Measurements from ENCODE around the gene GNAL.

Gene GNAL

DNA sequence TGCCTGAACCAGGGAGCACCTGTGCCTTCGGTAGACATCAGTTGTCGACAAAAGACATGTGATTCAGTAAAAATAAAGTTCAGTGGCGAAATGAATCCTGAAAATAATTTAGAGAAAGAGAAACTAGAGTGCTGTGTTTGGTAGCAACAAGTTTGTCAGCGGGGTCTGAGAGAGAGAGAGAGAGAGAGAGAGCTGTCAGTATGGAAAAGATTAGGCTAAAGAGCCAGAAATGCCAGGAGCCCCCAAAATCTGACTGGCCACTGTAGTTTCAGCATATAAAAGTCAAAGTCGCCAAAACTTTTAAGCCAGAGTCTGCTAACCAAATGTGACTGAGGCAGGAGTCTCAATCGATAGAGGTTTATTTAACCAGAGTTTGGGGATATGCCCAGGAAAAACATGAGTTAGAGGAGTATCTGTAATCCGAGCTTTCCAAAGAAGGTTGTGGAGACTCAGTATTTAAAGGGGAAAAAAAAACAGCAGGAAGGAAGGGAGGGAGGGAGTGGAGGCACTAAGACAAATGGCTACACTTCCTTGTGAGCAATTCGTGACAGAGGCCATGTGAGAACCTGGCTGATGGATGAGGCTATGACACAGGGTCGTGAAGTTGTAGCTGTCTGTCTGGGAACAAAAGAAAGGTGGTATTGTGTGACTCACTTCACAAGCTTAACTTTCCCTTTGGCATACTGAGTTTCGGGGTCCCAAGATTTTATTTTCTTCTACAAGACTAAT lies 20.5 kb upstream of the GNAL start:
- H3K4me3 ChIP-seq (replicated peaks; ENCODE audit: low read depth, low read length), result no peak overlapping the region
- TF ChIP-seq, protein P1, sequence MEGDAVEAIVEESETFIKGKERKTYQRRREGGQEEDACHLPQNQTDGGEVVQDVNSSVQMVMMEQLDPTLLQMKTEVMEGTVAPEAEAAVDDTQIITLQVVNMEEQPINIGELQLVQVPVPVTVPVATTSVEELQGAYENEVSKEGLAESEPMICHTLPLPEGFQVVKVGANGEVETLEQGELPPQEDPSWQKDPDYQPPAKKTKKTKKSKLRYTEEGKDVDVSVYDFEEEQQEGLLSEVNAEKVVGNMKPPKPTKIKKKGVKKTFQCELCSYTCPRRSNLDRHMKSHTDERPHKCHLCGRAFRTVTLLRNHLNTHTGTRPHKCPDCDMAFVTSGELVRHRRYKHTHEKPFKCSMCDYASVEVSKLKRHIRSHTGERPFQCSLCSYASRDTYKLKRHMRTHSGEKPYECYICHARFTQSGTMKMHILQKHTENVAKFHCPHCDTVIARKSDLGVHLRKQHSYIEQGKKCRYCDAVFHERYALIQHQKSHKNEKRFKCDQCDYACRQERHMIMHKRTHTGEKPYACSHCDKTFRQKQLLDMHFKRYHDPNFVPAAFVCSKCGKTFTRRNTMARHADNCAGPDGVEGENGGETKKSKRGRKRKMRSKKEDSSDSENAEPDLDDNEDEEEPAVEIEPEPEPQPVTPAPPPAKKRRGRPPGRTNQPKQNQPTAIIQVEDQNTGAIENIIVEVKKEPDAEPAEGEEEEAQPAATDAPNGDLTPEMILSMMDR (IDR thresholded peaks at IDR 0.05; ENCODE audit: low read depth, low read length, missing control alignments), result no peak
- DNase-seq (ENCODE audit: extremely low read depth, low read depth), result no peak

DNA sequence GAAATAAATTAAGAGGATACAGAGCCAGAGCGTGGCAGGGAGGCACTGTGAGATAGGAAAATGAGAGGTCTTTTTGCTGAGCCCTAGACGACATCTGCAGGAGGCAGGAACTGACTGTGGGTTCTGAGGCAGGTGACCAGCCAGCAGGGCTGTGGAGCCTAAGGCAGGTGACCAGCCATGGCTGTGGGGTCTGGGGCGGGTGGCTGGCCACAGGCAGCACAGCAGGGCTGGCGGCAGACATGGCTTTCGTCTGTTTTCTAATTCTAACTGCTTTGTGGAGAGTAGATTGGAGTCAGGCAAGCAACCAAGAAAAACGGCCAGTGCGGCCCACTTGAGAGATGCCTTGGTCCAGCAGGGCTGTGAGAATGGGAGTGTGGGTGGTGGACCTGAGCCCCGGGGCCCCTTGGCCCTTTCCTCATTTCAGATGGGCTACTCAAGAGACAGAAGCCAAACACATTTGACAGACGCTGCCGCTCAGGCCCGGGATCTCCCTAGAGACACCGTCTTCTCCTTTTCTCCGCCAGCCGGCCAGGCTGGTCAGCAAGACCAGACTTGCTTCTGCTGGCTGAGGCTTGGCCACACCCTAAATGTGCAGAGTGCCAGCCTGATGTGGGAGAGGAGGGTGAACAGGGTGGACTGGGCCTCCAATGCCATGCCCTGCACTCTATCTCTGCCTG lies 19.7 kb upstream of the GNAL start:
- TF ChIP-seq, protein P1 (IDR thresholded peaks at IDR 0.05; ENCODE audit: low read depth, low read length, missing control alignments), result no peak
- no peak overlapping the region for H3K4me3 ChIP-seq (replicated peaks; ENCODE audit: low read depth, low read length)
- no peak for DNase-seq (ENCODE audit: extremely low read depth, low read depth)

DNA sequence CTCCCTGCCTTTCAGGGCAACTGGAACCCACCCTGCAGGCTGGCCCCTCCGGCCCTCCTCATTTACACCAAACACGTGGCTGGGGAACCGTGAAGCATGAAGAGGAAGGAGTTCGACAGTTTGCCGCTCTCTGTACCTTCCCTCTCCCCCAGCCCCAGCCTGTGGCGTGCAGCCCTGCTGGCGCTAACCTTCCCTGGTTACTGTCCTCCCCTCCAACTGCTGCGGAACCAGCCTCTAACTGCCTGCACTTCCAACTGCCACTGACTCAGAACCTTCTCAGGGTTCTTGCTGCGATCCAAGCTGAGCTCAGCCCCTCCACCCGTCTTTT lies 19.2 kb upstream of the GNAL start:
- no peak overlapping the region for H3K4me3 ChIP-seq (replicated peaks; ENCODE audit: low read depth, low read length)
- DNase-seq (ENCODE audit: extremely low read depth, low read depth), result no peak

DNA sequence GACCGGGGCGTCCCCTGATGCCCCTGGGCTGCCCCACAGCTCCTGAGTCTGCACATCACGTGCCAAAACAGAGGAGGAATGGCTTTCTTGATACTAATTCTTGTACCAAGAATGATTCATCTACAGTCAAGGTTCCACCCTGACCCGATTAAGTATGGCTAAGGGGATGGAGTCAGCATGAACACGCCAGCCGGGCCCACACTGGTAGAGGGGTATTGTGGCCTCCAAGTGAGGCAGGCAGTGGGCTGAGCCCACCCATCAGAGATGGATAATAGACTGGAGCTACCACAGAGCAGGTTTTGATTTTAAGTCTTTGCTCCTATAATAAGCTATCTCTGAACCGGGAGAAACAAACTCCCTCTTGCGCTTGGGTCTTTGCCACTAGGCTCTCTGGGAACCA lies 17.9 kb upstream of the GNAL start:
- H3K4me3 ChIP-seq (replicated peaks; ENCODE audit: low read depth, low read length), result no peak overlapping the region
- TF ChIP-seq, protein P1 (IDR thresholded peaks at IDR 0.05; ENCODE audit: low read depth, low read length, missing control alignments), result no peak
- DNase-seq (ENCODE audit: extremely low read depth, low read depth), result no peak

More for the DNA sequence above, 19.2 kb upstream of the GNAL start:
- TF ChIP-seq, protein P1 (IDR thresholded peaks at IDR 0.05; ENCODE audit: low read depth, low read length, missing control alignments), result no peak

DNA sequence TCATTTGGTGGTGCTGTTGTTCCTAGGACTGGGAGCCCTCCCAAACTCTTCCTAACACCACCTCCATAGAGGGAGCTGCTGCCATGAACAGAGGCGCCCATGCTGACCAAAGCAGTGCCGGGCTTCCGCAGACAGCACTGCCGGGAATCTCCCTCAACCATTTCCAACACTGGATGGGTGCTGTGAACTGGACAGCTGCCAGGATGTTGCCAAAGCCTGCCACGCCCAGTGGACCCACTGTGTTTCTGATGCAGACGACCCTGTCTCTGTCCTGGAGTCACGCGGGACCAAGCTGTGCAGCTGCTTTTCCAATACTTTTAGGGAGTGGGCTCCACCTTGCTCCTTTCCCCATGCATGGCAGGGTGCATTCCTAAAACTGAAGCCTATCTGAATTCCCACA lies 16.9 kb upstream of the GNAL start:
- no peak for DNase-seq (ENCODE audit: extremely low read depth, low read depth)
- TF ChIP-seq, protein P1 (IDR thresholded peaks at IDR 0.05; ENCODE audit: low read depth, low read length, missing control alignments), result no peak
- H3K4me3 ChIP-seq (replicated peaks; ENCODE audit: low read depth, low read length), result no peak overlapping the region

DNA sequence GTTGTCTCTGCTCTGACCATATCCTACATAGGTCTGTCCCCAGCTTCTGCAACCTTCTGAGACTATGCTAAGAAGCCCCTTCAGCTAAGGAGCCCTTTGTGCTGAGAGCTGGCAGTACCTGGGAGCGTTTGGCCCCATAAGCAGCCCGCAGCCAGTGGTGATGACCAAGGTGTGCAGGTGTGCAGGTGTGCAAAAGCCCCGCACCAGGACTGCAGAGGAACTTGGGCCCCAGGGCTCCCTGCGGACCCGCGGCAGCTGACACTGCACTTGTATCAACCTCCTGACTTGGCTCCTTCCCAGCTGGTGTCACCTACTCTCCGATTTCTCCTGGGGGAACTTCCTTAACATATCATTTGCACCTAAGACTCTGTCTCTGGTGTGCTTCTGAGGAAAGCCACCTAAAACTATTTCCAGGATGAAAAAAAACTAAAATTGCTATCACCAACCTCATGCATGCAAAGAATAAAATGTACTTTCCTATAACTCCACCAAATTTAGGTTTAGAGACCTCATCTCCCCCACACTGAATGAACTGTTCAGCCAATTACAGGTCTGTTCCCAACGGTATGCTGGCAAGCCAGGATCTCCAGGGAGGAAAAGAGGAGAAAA lies 16.1 kb upstream of the GNAL start:
- H3K4me3 ChIP-seq (replicated peaks; ENCODE audit: low read depth, low read length), result no peak overlapping the region
- DNase-seq (ENCODE audit: extremely low read depth, low read depth), result no peak
- TF ChIP-seq, protein P1 (IDR thresholded peaks at IDR 0.05; ENCODE audit: low read depth, low read length, missing control alignments), result no peak
